ENCODE data around the gene ENTPD2.
"Not testable (repeated sequence)": the region's sequence is repeated elsewhere in the genome, so short reads cannot be mapped to it uniquely, and the experiment has no call there.

Gene ENTPD2

DNA sequence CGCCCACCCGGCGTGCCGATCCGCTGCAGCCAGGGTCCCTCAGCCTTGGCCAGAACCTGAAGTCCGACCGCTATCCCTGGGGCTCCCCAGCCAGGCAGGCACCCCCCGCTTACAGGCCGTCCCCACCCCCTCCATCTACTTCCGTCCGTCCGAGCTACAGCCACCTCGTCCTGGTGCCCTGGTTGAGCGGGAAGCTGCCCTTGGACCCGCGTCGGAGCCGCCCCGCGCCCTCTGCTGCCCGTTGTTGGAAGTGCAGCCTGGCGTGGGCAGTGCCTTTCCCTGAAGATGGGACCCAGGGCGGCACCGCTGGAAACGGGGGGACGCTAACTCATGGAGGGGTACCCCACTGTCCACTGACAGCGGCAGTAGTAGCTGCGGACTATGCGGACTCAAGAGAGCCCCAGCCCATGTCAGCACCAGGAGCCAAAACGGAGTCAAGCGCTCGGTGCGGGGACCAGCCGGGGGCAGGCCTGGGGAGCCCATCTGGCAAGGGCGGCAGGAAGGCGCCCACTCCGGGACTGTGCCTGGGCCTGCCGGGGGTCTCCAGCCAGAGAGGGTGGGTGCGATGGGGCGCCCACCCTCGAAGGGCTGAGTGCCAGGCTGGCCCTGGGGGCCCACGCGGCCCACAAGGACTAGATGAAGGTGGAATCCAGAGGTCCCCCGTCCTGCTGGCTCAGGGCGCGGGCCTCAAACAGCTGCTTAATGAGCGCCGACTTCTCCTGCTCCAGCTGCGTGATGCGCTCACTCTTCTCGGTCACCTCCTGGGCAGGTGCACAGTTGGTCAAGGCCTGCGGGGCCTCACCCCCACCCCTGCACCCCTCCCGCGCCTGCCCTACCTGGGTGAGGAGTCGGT, 10.4 kb upstream of the ENTPD2 start:
- DNase-seq (ENCODE audit: low spot score), result peak; percentile 83

DNA sequence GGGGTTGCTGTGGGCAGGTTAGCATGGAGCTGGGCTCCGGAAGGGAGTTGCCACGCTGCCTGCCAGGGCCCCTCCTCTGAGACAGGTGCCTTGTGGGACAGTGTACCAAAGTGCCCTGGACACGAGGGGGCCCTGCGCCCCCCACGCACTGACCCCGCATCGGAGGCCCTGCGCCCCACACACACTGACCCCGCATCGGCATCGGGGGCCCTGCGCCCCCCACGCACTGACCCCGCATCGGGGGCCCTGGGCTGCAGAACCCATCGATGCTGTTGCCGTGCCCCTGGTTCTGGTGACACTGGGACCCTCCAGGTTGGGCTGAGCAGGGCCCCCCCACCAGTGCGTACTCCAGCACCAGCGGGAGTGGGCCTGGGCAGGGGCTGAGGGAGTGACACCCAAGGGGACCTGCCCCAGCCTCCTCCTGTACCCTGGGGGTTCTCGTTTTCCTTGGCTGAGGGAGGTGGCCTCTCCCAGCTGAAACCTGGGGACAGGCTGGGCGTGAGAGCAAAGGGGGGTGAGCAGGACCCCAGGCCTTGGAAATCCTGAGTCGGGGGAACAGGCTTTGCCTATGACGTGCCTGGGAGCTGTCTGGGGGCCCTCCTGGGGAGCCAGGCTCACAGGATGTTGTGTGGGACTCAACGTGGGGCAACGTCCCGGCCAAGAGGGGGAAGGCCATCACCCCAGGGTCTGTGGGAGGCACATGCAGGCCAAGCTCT, 9.6 kb upstream of the ENTPD2 start:
- no peak for DNase-seq (ENCODE audit: low spot score)

DNA sequence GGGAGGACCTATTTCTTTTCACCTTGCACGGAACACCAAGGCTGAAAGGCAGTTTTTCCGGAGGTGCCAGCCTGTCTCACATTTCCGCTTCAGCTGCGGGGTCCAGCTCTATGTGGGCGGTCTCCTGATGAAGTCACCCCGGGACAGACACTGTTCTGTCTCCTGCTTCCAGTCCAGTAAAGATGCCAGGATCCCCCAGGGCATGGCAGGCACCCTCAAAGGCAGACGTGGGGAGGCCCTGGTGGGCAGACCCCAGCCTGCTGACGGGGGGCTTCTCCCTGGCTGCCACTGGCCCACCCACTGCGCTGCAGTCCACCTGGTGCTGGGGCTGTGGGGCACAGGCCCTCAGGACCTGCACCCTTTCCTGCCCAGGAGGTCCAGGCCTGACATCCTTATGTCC, 8.9 kb upstream of the ENTPD2 start:
- not testable (repeated sequence) for DNase-seq (ENCODE audit: low spot score)

DNA sequence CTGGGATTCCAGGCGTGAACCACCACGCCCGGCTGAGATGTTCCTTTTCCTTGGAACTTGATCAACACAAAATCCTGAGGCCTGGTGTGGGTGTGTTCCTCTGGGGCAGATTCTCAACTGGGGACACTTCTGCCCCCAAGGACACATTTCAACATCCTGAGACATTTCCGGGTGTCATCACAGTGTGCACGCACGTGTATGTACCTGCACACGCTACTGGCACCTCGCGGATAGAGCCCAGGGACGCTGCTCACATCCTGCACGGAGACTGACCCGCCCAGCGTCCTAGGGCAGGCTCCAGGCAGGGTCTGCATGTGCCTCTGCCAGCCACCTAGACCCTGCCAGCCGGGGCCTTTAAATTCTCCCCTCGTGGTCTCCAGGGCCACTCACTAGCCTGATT, 8.5 kb upstream of the ENTPD2 start:
- DNase-seq (ENCODE audit: low spot score), result no peak

DNA sequence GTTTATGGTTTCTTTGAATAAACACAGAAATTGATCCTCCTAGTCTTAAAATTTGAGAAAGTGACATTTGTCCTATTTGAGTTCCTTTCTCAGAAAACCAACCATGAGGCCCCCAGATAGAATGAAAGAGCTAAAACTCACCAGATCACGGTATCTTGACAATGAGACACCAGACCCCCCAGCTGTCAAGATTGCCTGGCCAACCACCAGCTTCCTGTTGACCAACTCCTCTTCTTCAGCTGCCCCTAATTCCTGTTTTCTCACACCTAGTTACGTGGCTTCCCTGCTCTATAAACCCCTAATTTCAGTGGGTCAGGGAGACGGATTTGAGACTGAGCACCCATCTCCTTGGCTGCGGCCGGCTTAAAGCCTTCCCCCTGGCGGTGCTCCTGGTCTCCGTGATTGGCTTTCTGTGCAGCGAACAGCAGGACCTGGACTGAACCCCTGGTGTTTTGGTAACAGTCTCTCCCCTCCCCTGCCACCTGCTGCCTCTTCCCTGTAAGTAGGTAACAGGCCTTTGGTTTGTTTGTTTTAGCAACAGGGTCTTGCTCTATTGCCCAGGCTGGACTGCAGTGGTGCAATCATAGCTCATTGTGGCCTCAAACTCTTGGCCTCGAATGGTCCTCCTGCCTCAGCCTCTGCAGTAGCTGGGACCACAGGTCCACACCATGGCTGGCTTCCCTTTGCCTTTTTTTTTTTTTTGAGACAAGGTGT, 4.8 kb upstream of the ENTPD2 start:
- no peak for DNase-seq (ENCODE audit: low spot score)

DNA sequence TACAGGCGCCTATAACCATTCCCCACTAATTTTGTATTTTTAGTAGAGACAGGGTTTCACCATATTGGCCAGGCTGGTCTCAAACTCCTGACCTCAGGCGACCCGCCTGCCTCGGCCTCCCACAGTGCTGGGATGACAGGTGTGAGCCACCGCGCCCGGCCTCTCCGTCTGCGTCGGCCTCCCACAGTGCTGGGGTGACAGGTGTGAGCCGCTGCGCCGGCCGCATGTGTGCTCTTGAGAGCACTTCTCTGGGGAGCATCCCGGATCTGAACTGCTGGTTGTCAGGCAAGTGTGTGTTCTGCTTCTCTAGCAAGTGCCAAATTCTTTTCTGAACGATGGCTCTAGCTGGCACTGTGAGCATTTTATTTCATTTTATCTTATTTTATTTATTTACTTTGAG, 3.7 kb upstream of the ENTPD2 start:
- no peak for DNase-seq (ENCODE audit: low spot score)

DNA sequence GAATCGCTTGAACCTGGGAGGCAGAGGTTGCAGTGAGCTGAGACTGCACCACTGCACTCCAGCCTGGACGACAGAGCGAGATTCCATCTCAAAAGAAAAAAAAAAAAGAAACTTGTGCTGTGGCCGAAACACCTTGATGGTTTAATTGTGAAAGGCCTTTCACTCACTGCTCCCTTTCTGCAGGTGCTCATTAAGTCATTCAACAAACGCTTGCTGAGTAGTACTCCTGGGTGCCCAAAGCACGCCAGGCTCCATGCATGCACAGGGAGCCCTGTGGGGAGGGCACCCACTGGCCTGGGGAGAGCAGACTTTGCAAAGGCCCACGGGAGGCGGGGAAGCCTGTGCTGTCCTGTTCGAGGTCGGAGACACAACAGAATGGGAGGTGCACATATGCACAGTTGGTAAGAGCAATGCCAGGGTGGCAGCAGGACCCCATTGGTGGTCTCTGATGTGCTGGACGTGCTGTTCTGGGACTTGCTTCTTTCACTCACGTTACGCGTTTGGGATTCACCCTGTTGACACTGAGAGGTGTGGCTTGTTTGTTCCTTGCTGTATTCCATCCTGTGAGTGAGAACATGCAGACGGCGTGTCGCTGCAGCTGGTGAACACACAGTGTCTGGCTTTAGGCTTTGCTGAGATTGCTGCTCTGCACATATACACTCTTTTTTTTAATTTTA, 3.0 kb upstream of the ENTPD2 start:
- DNase-seq (ENCODE audit: low spot score), result no peak

DNA sequence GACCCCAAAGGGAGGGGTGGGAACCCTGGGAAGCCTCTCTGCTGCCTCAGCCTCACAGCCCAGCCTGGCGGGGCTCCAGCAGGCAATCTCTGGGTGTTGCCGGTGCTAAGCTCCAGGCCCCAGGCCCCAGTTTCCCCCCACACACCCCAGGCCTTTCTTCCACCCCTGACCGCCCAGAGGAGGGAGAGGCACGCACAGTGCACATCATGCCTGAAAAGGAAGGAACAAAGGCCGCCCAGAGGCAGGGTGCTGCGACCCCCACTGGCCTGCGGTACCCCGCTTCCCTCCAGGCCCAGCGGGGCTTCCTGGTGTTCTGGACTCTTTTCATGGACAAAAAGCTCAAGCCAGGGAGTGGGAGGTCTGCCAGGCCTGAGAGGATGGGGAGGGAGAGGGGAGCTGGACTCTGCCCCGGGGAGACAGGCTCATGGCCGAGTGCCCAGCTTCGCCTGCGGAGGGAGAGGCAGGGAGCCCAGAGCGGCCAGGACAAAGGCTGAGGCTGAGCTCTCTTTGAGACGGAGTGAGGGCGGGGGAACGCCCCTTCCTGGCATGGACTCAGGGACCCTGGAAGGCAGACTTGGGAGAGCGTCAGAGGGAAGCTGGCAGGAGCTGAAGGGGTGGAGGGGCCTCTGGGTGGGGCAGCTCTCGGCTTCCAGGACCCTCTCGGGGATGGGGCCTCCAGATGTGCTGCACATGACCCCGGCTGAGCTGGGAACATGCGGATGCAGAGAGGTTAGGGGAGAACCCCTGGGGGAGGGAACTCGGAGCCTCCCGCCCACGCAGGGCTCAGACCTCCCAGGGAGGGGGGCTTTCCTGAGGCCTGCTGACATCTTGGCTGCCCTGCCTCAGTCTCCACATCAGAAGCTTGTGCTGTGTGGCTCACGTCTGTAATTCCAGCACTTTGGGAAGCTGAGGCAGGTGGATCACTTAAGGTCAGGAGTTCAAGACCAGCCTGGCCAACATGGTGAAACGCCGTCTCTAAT, 1.8 kb upstream of the ENTPD2 start:
- peak; percentile 53 for DNase-seq (ENCODE audit: low spot score)

DNA sequence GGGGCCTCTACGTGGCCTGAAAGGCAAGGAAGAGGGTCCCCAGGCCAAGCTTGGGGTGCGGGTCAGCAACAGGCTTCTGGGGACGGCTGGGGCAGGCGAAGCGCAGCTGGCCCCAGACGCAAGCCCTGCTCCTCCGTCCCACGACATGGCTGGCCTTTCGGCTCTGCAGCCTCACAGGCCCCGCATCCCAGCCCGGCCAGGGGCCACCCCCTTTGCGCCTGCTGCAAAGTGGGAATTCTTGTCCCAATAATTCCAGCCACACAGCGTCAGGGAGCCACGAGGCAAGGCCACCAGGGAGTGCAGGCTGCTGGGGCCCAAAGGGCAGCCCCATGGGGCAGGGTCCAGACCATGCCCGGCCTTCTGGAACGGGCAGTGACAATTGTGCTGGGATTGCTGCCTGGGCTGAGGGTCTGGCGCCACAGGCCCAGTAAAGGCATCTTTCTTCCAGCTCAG, 1.1 kb upstream of the ENTPD2 start:
- DNase-seq (ENCODE audit: low spot score), result no peak

DNA sequence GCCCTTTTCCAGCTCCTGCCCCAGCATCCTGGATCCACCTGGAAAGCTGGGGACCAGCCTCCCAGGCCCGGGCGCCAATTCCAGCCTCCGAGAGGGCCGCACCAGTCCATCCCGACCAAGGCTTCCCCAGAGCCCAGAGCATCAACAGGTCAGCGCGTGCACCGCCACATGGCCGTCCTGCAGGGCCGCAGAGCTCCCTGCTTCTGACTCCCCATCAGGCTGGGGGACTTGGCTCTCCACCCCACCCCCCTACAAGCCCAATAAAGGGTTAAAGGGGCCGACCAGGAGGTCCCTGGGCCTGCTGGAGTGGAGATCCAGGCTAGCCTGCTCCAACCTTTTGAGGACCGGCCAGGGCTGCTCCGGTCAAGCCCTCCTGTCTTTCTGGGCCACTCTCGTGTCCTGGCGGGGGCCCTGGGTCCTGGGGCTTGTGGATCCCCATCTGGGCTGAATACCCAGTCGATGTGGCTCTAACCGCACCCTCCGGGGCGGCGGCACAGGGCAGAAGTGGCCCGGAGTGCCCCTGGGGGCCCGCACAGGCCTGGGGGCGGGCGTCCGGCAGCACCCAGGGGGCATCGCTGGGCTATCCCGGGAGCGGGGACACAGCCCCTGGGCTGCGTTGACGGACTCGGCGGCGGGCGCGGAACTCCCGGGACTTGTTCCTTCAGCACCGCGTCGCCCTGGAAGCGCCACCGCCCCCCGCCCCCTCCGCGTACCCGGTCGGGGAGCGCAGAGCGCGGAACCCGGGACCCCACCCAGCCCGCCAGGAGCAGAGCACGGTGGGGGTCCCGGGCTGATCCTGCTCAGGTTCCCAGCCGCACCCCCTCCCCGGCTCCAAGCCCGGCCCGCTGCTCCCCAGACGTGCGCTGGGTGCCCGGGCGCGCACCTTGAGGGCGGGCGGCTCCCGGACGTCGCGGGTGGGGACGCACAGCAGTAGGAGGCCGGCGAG, 590 bp downstream of the ENTPD2 start:
- peak; percentile 58 for DNase-seq (ENCODE audit: low spot score)

DNA sequence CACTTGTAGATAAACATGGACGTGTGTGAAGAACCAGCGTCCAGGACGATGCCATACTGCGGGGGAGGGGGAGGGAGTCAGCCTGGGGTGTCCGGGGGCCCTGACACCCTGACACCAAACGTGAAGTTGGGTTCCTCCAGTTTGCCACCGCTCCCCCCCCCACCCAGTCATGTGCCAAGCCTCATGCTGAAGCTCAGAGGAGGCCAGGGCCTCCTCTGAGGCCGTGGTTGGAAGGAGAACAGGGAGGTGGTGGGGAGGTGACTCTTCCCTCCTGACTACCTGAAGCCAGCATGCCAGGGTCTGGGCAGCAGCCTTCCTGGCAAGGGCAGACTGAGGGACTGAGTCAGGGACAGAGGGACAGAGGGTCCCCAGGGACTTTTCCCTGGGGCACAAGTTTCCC, 1.6 kb downstream of the ENTPD2 start:
- DNase-seq (ENCODE audit: low spot score), result no peak

DNA sequence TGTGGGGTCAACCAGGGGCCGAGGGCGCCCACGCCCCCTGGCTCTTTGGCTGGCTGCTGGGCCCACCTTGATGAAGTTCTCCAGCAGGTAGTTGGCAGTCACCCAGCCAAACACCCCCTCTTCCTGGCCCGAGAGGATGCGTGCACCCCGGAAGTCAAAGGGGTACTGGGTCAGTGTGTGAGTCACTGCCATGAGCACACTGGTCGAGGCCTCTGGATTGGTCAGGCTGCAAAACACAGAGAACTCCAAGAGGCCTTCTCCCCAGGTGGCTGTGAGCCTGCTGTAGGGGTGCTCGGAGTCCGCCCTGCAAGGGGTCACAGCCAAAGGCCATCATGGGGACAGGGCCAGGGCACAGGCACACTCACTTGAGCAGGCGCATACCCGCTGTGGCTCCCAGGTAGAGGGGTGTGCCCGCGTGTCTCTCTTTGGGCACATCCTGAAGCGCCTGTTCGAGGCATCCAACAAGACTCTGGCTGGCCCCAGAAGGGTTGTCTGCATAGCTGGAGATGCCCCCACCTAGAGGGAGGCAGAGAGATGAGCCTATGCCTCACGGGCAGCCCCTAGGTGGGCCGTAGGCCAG, 2.6 kb downstream of the ENTPD2 start:
- no peak for DNase-seq (ENCODE audit: low spot score)

DNA sequence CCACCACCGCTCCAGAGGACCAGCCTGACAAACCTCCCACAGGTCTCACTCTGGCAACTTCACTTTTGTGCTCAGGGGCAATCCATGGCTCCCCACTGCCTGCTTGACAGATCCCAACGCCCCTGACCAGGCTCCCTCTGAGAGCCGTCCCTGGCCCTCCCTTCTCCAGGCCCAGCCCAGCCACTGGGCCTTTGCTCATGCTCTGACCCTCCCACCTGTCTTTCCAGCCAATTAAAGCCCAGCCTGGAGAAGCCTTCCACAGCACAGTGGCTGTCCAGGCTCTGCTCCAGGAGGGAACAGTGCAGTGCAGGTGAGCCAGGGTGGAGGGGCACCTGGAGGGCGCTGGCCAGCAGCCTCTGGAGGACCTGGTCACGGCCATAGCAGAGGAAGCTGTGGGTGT, 3.3 kb downstream of the ENTPD2 start:
- DNase-seq (ENCODE audit: low spot score), result peak; percentile 35

DNA sequence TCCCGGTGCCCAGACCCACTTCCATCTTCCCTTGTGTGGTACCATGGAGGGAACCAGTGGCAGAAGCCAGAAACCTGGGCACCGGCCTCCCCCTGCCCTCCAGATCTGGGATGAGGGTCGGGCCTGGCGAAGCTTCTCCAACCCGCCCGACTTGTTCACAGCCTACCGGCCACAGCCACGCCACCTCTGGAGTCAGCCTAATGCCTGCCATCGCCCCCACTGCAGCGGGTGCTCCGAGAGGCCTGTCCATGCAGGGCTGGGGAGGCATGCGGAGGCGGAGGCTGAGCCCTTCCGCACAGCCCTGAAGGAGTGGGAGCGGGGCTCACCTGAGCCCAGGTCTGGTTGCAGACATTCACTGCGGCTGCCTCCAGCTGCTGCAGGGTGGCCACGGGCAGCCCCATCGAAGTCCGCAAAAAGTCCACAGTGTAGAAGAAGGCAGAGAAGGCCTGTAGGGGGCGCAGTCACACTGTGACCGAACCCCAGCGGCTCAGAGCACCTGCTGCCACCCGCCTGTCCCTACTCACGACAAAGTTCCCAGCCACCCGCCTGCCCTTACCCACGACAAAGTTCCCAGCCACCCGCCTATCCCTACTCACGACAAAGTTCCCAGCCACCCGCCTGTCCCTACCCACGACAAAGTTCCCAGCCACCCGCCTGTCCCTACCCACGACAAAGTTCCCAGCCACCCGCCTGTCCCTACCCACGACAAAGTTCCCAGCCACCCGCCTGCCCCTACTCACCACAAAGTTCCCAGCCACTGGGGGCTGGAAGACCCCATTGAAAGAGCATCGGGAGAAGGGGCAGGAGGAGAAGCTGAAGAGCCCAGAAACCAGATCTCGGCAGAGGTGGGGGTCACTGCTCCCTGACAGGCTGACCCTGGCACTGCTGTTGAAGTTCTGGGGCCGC, 4.1 kb downstream of the ENTPD2 start:
- peak; percentile 71 for DNase-seq (ENCODE audit: low spot score)

DNA sequence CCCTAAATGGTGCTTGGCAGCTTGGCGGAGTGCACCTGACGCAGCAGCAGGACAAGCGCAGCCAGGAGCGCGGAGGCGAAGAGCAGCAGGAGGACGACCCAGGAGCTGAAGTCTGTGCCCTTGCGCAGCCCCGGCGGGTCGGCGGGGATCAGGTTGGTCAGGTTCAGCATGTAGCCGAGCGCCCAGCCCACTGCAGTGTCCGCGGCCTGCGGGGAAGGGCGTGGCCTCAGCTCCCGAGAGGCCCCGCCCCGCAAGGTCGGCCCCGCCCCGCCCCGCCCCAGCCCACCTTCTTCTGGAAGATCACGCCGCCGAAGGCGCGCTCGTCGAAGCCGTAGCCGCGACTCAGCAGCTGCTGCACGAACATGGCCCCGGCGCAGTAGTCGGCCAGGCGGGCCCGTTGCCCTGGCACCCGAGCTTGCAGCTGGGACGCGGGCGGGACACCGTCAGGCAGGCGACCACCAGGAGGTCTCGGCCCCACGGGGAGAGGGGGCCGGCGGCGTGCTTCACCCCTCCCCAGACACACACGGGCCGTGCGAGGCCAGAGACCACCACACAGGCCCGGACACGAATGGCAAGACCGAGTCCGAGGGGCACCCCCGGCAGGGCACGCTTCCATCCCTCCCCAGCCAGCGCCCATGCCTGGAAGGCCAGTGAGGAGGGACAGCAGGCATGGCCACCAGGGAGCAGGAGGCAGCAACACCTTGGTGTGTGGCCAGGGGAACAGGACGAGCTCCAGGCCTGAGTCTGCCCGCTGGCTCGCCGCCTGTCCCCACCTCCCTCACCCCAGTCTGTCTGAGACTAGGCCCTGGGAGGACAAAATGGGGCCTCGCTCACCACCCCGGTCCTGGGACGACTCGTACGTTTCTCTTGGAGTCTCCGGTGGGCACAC, 5.0 kb downstream of the ENTPD2 start:
- peak; percentile 74 for DNase-seq (ENCODE audit: low spot score)

DNA sequence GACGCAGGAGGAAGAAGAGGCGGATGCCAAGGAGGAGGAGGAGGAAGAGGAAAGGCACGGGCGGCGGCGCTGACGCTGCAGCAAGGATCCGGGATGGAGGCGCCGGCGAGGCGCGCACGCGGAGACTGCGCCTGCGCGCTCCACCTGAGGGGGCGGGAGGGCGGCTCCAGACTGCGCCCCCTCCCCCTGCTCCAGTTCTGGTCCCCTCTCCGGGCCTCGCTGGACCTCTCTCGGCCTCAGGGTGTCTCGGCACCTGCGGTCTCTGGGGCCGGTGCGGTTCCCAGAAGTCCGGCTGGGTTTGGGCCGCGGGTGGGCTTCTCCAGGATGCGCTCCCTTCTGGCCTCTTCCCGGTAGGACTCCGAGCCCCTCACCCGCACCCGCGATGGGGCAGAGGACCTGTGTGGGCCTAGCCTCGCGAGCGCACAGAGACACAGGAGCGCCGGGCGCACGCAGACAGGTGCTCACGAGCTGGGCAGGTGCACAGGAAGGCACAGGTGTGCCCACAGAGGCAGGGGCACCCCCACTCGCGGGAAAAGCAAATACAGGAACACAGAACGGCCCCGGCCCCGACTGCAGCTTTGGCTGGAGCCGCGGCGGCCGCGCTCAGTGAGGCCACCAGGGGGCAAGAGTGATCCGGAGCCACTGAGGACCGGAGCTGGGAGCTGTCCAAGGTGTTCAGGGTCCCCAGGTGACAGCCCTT, 7.6 kb downstream of the ENTPD2 start, which contains the start of gene NPDC1:
NPDC1 (minus strand) TSS at position 90 of the 700 bp plus-strand sequence. CDS start 188 bp downstream, outside the sequence.
- DNase-seq (ENCODE audit: low spot score), result peak; percentile 93
